RWPE1 (cell line): ENCODE measurements around the gene POLR3B.

Experiments used
- CTCF ChIA-PET: fragments of 350-600 bp; sonication (Branson Sonifier 250); formaldehyde crosslinking; extraction: SDS; loops from one replicate; lab custom pipeline; 2021; lab: Yijun Ruan, JAX
- POLR2A ChIA-PET: fragments of 400-600 bp; formaldehyde crosslinking; extraction: SDS; loops from one replicate; lab custom pipeline; 2020; ENCODE audit warnings: antibody characterized with exemption; ENCODE audit not compliant: low non-redundant PET; lab: Yijun Ruan, JAX
- DNase-seq: peaks from one replicate; pipeline ENCODE4 v3.0.0; 2012; ENCODE audit warnings: low spot score
- H3K27ac ChIP-seq: fragments of 450-650 bp; 2 replicates; pipeline ENCODE4 v1.5.1; 2017
- CTCF ChIP-seq: fragments of 450-650 bp; conservative IDR thresholded peaks from 2 replicates; pipeline ENCODE4 v1.5.1; 2017; ENCODE audit warnings: low read depth, mild to moderate bottlenecking

Gene POLR3B

DNA sequence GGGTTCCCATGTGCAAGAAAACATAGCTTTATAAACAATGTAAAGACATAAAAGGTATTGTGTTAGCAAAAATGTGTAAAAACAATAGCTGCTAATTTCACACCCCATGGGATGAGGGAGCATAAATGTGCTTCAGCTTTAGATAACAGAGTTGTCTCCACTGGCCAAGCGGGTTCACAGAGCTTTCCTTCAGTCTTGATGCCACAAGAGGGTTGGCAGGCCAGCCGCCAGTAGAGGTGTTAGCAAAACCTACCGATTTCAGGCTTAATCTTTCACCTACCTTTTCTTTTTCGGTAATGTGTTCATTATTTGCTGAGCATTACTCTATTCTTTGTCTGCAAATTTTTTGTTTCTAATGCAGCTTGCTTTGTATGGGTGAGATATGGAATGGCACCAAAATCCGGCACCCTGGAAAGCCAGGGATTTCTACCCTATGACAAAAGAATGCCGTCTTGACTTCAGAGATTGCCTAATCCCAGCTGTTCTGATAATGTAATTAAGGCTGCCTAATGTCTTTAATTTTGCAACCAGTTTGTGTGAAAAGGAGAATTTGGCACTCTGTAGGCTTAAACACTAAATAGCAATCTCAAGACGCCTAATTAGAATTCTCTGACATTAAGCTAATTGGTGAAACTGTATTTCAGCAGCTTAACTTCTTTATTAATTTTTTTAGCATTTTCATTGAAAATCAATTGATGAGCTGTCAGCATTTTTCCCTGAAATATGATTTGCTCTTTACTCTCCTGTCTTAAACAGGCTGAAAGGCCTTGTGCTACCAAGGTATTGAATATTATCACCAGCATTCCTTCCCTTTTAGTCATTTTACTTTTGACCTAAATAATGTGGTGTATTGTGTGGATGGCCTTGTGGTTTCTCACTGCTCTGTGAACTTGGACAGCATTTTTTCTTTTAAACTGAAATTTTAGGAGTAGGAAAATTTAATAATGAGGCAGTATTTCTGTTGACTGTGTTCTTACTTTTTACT is 60.7 kb downstream of the POLR3B start:
- POLR2A ChIA-PET: no interaction called here
- TF ChIP-seq CTCF: no peak
- no peak overlapping the region for H3K27ac ChIP-seq
- peak; percentile 53 for DNase-seq
- CTCF ChIA-PET: interaction anchor here (0.6 kb wide), 1 partner anchor 9 kb away, joined by 8 read pairs; no protein-coding TSS in a partner anchor

DNA sequence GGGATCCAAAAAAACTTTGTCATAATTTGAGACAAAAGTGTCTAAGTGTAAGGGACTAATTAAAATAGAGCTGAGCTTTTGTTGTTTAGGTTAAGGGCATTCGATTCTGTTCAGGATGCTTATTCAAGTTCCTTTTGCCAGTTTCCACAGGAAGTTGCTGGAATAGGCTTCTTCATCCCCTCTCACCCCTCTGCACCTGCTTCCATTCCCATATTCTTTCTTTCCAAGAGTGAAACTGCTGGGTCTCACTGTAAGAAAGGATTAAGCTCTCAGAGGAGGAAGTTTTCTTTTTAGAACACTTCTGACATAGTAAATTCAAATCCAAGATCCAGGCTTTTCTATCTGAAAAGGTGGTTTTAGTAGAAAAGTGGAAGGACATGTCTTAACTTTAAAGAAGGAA is 61.4 kb downstream of the POLR3B start:
- H3K27ac ChIP-seq: no peak overlapping the region
- CTCF ChIA-PET: no interaction called here

GRCh38 chr12:106423291-106423690 is 65.7 kb downstream of the POLR3B start:
- ChIA-PET POLR2A (no interaction called here), CTCF (no interaction called here)
- H3K27ac ChIP-seq: no peak overlapping the region
- TF ChIP-seq CTCF: no peak
- no peak for DNase-seq

More for the DNA sequence above, 61.4 kb downstream of the POLR3B start:
- DNase-seq: no peak
- POLR2A ChIA-PET: no interaction called here
- no peak for TF ChIP-seq CTCF

DNA sequence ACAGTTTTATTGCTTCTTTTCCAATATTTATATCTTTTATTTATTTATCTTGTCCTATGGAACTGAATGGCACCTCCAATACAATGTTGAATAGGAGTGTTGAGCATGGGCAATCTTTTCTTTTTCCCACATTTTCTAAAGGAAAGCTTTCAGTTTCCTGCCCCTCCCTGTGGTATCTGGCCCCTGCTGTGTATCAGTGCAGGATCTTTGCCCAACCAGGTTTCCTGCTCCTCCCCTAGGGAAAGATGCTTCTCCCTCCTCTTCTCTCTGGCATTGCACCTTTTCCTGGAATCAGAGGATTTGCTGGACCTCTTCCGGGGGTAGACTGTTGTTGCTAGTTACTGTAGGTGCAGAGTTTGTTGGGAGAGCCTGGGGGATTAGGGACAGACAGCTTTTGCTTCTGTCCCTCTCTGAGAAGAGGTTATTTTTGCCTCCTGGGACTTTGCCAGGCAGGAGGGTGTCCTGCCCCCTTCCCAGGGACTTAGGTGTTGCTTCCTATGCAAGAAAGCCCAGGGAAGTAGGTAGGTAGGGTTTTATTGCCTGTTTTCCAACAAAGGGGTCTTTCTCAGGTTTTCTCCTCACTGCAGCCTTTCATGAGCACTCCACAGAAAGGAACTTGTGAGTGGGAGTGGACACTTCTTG is 67.6 kb downstream of the POLR3B start:
- no peak for TF ChIP-seq CTCF
- no peak for DNase-seq
- H3K27ac ChIP-seq: no peak overlapping the region
- ChIA-PET CTCF (interaction anchor here (0.6 kb wide), 1 partner anchor 328 kb away, joined by 3 read pairs; no protein-coding TSS in a partner anchor), POLR2A (no interaction called here)

- no peak for DNase-seq
- no peak overlapping the region for H3K27ac ChIP-seq
- no peak for TF ChIP-seq CTCF
- CTCF ChIA-PET: interaction anchor here (0.5 kb wide), 1 partner anchor 353 kb away, joined by 6 read pairs; no protein-coding TSS in a partner anchor
- POLR2A ChIA-PET: no interaction called here
Measured at GRCh38 chr12:106427917-106428316, 70.4 kb downstream of the POLR3B start.

- POLR2A ChIA-PET: no interaction called here
- no peak for DNase-seq
- CTCF ChIA-PET: interaction anchor here (0.5 kb wide), 1 partner anchor 353 kb away, joined by 6 read pairs; no protein-coding TSS in a partner anchor
Measured at GRCh38 chr12:106428384-106428783, 70.8 kb downstream of the POLR3B start.

More at GRCh38 chr12:106428384-106428783, 70.8 kb downstream of the POLR3B start:
- no peak for TF ChIP-seq CTCF
- no peak overlapping the region for H3K27ac ChIP-seq
